Smooth muscle cell (in vitro differentiated cells): ENCODE results near the gene ARHGAP21. TPM values are rescaled to one million over a fixed set of nuclear protein-coding genes. Genes with fewer than 3 reads are reported as not detected.

ENCODE experiments used
- DNase-seq: peaks from one replicate; lab custom pipeline; 2025; ENCODE audit not compliant: unreplicated experiment; lab: John Stamatoyannopoulos, UW
- H2AFZ ChIP-seq: fragments of 200-600 bp; sonication (generic); 2 replicates; pipeline ENCODE4 v1.6.0; 2016; ENCODE audit warnings: antibody characterized with exemption, low read depth, mild to moderate bottlenecking
- H3F3A ChIP-seq: fragments of 200-600 bp; sonication (generic); 2 replicates; pipeline ENCODE4 v1.6.0; 2017; ENCODE audit warnings: antibody characterized with exemption, low read depth
- H3K27ac ChIP-seq: fragments of 200-600 bp; sonication (generic); 2 replicates; pipeline ENCODE4 v1.5.1; 2016; ENCODE audit warnings: low read depth, mild to moderate bottlenecking
- H3K27me3 ChIP-seq: fragments of 200-600 bp; sonication (generic); 2 replicates; pipeline ENCODE4 v1.6.1; 2016; ENCODE audit warnings: low read depth, mild to moderate bottlenecking
- H3K36me3 ChIP-seq: fragments of 200-600 bp; sonication (generic); 2 replicates; pipeline ENCODE4 v1.5.1; 2016; ENCODE audit warnings: low read depth
- H3K4me1 ChIP-seq: fragments of 200-600 bp; sonication (generic); 2 replicates; pipeline ENCODE4 v1.5.1; 2016; ENCODE audit warnings: low read depth
- H3K4me2 ChIP-seq: fragments of 200-600 bp; sonication (generic); 2 replicates; pipeline ENCODE4 v1.6.0; 2016; ENCODE audit warnings: mild to moderate bottlenecking
- H3K4me3 ChIP-seq: fragments of 200-600 bp; sonication (generic); 2 replicates; pipeline ENCODE4 v1.5.1; 2016; ENCODE audit warnings: mild to moderate bottlenecking
- H3K79me2 ChIP-seq: fragments of 200-600 bp; sonication (generic); 2 replicates; pipeline ENCODE4 v1.6.0; 2016; ENCODE audit warnings: low read depth, mild to moderate bottlenecking
- H3K9ac ChIP-seq: fragments of 200-600 bp; sonication (generic); 2 replicates; pipeline ENCODE4 v1.6.0; 2016; ENCODE audit warnings: low read depth
- H3K9me3 ChIP-seq: fragments of 200-600 bp; sonication (generic); replicated peaks from 2 replicates; pipeline ENCODE4 v1.5.1; 2016; ENCODE audit warnings: low read depth
- H4K20me1 ChIP-seq: fragments of 200-600 bp; sonication (generic); 2 replicates; pipeline ENCODE4 v1.6.0; 2016; ENCODE audit warnings: low read depth
- WGBS: methylation state at CpG from one replicate; pipeline ENCODE4 v1.1.7; 2016; ENCODE audit warnings: low lambda C conversion rate; 5-methylcytosine and 5-hydroxymethylcytosine counted together
- polyA plus RNA-seq: library from polyadenylated mRNA; unstranded; fragments of >200 nt; fragmentation: Nextera tagmentation; extraction: Ambion mirVana; gene quantifications from 2 replicates; pipeline ENCODE4 v1.2.1, GENCODE V29; 2016
- total RNA-seq: library from RNA; depleted of rRNA; stranded (reverse); fragments of >200 nt; gene quantifications from 2 replicates; pipeline ENCODE4 v1.2.3, GENCODE V29; 2014
- TF ChIP-seq, protein P1 (sequence below): fragments of 200-600 bp; sonication (generic); IDR thresholded peaks from 2 replicates; pipeline ENCODE4 v1.5.1; 2017; ENCODE audit warnings: borderline replicate concordance, mild to moderate bottlenecking, antibody characterized with exemption; ENCODE audit not compliant: insufficient read depth, poor library complexity, severe bottlenecking

The ARHGAP21 gene
- total and polyA plus RNA-seq, 2 experiments from 2014 or later, result 8.9 to 59.1 TPM

DNA sequence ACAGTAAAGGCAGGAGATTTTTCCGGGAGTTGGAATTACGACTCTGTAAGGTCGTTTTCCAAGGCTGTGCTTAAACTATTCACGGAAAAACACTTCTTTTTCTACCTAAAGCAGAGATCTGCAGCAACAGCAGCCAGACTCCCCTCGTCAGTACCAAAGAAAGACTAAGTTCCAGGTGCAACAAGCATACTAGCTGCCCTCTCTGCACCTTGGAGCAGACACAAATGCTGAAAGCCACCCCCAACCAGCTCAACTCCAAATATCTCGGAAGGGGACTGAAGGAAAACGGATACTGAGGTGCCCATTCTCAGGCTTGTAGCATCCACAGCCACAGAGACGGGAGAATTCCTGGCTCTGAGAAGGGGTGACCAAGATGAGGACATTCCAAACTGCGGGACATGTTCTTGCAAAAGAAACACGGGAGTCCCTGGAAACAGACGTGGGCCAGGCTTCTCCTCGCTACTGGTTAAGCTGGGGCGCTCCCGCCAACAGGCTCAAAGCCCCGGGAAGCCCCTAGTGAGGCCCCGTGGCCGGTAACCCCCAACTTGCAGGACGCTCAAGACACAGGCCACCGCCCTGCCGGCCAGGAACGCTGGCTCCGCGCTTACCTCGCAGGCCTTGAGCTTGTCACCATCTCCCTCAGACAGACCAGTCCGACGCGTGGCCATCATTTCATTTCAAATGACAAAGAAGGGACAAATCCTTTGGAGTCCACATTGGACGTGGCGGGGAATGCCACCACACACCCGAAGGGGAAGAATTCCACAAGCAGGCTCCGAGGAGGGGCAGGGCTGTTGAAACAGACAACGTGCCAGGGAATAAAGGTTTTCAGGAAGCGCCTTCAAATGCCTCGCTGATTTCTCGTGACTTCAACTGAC lies 2.2 kb downstream of the ARHGAP21 start:
- H3K9ac ChIP-seq, result peak overlapping the region; percentile 47
- DNase-seq, result no peak

DNA sequence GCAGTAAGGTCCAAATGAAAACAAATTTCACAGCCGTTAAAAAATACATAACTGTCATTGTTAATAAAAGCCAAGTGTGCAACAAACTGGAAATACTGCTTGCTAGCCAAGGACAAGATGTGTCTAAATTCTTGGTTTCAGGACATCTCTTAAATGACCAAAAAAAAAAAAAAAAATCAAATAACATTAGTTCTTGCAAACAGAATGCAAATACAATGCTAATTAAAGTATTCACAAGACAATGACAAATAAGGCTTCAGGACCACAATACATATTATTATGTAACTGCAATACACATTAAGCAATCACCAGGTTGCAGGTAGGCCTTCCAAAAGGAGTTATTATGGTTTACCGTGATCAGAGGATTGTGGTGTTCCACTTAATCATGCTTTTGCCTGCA lies 3.6 kb downstream of the ARHGAP21 start:
- Histone ChIP-seq H3K9ac (no peak overlapping the region), H4K20me1 (peaks cover 67% of the 10 kb centered on the region), H3K4me2 (peak overlapping the region; percentile 89), H3K4me1 (peaks cover 38% of the 10 kb centered on the region), H3K27me3 (no peaks in the 10 kb centered on the region), H3K36me3 (no peaks in the 10 kb centered on the region), H3K4me3 (peak overlapping the region; percentile 71), H3K27ac (no peak overlapping the region), H3K79me2 (peaks cover 75% of the 10 kb centered on the region), H2AFZ (no peak overlapping the region), H3F3A (no peaks in the 10 kb centered on the region), H3K9me3 (no peaks in the 10 kb centered on the region)
- 24% methylated on average over 2 of the region's 2 CpGs for WGBS
- DNase-seq, result no peak
- TF ChIP-seq, protein P1, sequence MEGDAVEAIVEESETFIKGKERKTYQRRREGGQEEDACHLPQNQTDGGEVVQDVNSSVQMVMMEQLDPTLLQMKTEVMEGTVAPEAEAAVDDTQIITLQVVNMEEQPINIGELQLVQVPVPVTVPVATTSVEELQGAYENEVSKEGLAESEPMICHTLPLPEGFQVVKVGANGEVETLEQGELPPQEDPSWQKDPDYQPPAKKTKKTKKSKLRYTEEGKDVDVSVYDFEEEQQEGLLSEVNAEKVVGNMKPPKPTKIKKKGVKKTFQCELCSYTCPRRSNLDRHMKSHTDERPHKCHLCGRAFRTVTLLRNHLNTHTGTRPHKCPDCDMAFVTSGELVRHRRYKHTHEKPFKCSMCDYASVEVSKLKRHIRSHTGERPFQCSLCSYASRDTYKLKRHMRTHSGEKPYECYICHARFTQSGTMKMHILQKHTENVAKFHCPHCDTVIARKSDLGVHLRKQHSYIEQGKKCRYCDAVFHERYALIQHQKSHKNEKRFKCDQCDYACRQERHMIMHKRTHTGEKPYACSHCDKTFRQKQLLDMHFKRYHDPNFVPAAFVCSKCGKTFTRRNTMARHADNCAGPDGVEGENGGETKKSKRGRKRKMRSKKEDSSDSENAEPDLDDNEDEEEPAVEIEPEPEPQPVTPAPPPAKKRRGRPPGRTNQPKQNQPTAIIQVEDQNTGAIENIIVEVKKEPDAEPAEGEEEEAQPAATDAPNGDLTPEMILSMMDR, result no peak

More for the DNA sequence above, 2.2 kb downstream of the ARHGAP21 start:
- no peaks in the 10 kb centered on the region for H3K36me3 ChIP-seq
- no peaks in the 10 kb centered on the region for H3K27me3 ChIP-seq
- H3F3A ChIP-seq, result no peaks in the 10 kb centered on the region
- peaks cover 62% of the 10 kb centered on the region for H3K79me2 ChIP-seq
- TF ChIP-seq, protein P1, result no peak
- 4% methylated on average over 35 of the region's 35 CpGs for WGBS
- no peaks in the 10 kb centered on the region for H3K9me3 ChIP-seq
- H3K4me1 ChIP-seq, result peaks cover 42% of the 10 kb centered on the region
- no peak overlapping the region for H3K27ac ChIP-seq
- peak overlapping the region; percentile 89 for H3K4me2 ChIP-seq
- peaks cover 53% of the 10 kb centered on the region for H4K20me1 ChIP-seq
- H3K4me3 ChIP-seq, result peak overlapping the region; percentile 71
- no peak overlapping the region for H2AFZ ChIP-seq

DNA sequence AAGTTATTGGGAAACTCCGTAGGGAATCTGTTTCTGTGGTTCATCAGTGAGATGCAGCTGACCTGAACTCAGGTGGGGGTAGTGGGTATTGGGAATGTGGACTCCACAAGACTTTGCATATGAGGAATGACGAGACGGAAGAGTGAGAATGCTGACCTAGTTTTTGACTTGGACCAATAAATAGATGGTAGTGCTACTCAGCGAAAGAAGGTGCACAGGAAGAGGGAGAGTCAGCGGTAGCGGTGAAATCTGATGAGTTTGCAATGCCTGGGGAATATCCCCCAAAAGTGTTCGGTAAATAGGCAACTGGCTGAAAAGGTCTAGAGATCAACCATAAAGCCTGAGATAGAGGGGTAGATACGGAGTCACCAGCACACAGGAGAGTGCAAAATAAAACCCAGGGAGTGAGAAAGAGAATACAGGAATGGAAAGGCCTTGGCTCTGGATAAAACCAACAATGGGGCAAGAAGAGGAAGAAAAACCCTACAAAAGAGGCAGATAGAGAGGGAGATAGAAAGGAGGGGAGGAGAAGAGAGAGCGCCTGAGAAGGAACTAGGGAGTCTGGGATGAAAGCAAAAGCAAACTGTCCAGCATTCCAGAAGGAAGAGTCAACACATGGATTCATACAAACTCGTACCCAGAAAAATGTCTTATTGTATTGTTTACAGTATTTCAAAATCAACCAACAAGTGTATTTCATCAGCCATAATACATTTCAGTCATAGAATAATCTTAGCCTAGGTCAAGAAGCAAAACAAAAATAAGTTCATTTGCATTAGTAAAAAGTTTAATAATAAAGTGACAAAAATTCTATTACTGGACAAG lies 5.4 kb downstream of the ARHGAP21 start:
- Histone ChIP-seq H3K27ac (peak overlapping the region; percentile 13), H4K20me1 (peaks cover 85% of the 10 kb centered on the region), H3K27me3 (no peaks in the 10 kb centered on the region), H3K4me2 (peak overlapping the region; percentile 89), H3K4me3 (peak overlapping the region; percentile 71), H3K36me3 (no peaks in the 10 kb centered on the region), H3K9ac (no peak overlapping the region), H3K79me2 (peaks cover 94% of the 10 kb centered on the region), H3F3A (no peaks in the 10 kb centered on the region), H3K4me1 (peaks cover 37% of the 10 kb centered on the region), H3K9me3 (no peaks in the 10 kb centered on the region), H2AFZ (no peak overlapping the region)
- TF ChIP-seq, protein P1, result no peak
- WGBS, result 64% methylated on average over 10 of the region's 10 CpGs
- no peak for DNase-seq
